GM21381 (cell line): ENCODE data around the gene LINC01488.

Experiments
- ATAC-seq: cut with Tn5 transposase; IDR thresholded peaks from one replicate; pipeline ENCODE4 v1.9.1; 2021; ENCODE audit warnings: mild to moderate bottlenecking, moderate library complexity; ENCODE audit not compliant: unreplicated experiment

LINC01488 gene

GRCh38 chr11:69542314-69543168, 61.1 kb downstream of the LINC01488 start:
- no peak for ATAC-seq
